H1 (cell line): ENCODE measurements around the gene CPA4. TPM values are rescaled to one million over a fixed set of nuclear protein-coding genes. Genes with fewer than 3 reads are reported as not detected.

Experiments used
- ATF2 ChIP-seq: IDR thresholded peaks from 2 replicates; pipeline ENCODE4 v1.6.1; 2012; ENCODE audit warnings: low read length, inconsistent platforms
- CBX8 ChIP-seq: fragments of 300-800, 300-1000 bp; sonication (generic); IDR thresholded peaks from 2 replicates; pipeline ENCODE4 v1.7.1; 2016; ENCODE audit warnings: low read depth, low read length, borderline replicate concordance
- EGR1 ChIP-seq: IDR thresholded peaks from 2 replicates; pipeline ENCODE4 v1.6.1; 2011; ENCODE audit warnings: low read depth, low read length, borderline replicate concordance
- PHF8 ChIP-seq: fragments of 200-600 bp; sonication (generic); conservative IDR thresholded peaks from 2 replicates; pipeline ENCODE4 v1.7.1; 2012; ENCODE audit warnings: low read depth, mild to moderate bottlenecking, inconsistent platforms, low read length, moderate library complexity
- POU5F1 ChIP-seq: IDR thresholded peaks from 2 replicates; pipeline ENCODE4 v1.6.1; 2011; ENCODE audit warnings: low read depth, mild to moderate bottlenecking, low read length, moderate library complexity
- TBP ChIP-seq: IDR thresholded peaks from 2 replicates; pipeline ENCODE4 v1.6.1; 2011; ENCODE audit warnings: low read depth, low read length, improper control_type of control experiment
- polyA plus RNA-seq, 7 experiments: library from polyadenylated mRNA; depleted of rRNA in 3 of 7; stranded (reverse) in 5 of 7; unstranded in 2 of 7; fragments of >200 nt in 5 of 7; fragments of 200-250 nt in 2 of 7; gene quantifications; 1 replicate in 5 of 7; 2 replicates in 1 of 7; 4 replicates in 1 of 7; pipeline versions ENCODE4 v1.2.1 to v1.2.3, GENCODE V29; 2011 to 2013; ENCODE audit warnings: missing spikeins in 2 of 7, mixed read lengths in 2 of 7
- total RNA-seq: library from RNA; stranded (reverse); fragmentation: NEBNext Ultra II Directional; extraction: Animal tissue kit (Norgen Biotek cat#: 25700); gene quantifications from 2 replicates; pipeline ENCODE4 v1.2.1, GENCODE V29; 2021

CPA4 gene
- total and polyA plus RNA-seq, 2 of the 8 experiments (the other 6 are each of a cell fraction or from before 2014, with no cell fraction given) = 0.03 TPM; not detected in 1

GRCh38 chr7:130266258-130266960 lies 26.6 kb upstream of the CPA4 start, which contains the start of gene CPA2 (continued):
- TF ChIP-seq TBP (no peak), ATF2 (no peak), EGR1 (no peak), PHF8 (no peak), POU5F1 (no peak), CBX8 (no peak)
